IPS-NIHi11 (cell line): ENCODE data around the gene STK17B.
"Not testable (repeated sequence)": the region's sequence is repeated elsewhere in the genome, so short reads cannot be mapped to it uniquely, and the experiment has no call there.

Source experiments
- DNase-seq: peaks from one replicate; pipeline ENCODE4 v3.0.0; 2012; ENCODE audit warnings: mixed read lengths, low spot score

Gene STK17B

DNA sequence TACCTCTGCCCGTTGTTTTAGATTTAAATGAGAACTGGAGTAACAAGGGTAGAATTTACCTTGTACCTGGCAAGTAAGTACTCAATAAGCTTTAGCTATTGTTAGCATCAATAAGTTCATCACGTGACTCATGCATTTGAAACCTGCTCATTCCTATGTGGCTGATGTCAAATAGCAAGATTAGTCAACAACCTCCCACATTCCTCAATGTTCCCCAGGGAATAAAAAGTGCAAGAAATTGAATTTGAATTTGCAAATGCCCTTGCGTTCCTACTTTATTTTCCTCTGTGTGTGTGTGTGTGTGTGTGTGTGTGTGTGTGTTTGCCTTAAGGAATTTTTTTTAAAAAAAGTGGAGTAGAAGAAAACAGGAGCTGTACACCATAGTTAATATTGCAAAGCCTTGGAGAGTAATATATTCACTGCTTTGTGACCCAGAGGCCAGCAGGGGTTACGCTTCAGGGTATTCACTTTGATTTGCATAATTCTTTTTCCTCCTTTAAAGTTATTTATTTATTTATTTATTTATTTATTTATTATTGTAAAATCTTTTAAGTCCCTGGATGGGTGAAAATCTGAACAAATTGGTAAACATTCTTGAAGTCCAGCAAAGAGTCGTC lies 58.9 kb downstream of the STK17B start:
- DNase-seq: no peak

DNA sequence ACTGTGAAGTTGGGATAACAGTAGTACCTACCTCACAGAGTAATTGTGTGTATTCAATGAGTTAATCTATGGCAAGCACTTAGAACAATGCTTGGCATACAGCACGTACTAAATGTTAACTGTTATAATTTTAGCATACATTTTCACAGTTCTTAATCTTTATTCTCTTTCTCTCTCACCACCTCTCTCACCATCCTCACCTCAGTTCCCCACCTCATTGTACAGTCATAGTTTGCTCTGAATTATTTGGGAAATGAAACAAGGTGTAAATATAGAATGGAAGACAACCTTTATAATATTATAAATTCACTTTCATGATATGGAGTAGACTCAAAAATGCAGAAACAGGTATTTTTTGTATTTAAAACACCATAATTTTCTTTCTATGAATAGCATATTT lies 62.8 kb downstream of the STK17B start:
- no peak for DNase-seq

DNA sequence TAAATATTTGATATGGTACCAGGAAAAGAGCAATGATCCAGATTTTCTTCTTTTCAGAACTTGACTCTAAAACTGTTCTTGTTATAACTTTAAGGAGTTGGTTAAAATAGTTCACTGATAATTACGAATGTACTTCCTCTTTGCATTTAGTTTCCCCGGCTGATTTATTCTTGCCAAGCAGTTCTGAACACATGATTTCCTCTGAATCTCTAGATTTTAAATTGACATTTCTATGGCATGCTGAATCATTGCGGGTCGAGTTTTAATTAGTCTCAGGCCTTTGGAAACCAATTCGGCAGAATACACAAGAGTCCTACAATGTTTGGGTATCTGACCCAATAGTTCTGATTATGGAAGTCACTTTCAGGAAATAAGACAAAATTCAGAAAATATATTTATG lies 65.4 kb downstream of the STK17B start:
- DNase-seq: no peak

DNA sequence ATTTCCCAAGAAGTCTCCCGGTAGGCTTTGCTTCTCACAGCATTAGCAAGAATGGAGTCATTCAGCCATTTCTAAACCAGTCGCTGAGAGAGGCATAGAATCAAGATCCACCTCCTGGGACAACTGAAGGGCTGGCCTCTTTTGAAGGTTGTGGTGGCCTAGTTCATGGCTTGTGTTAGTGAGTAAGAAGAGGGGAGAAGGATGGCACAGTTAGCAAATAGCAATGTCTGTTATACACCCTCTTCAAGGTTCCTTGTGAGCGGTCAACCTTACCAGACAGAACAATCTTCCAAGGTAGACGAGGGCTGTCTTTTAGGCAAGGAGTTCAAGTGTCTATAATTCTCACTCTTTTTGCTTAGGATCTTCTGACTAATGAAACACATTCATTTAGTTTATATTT lies 67.3 kb downstream of the STK17B start:
- DNase-seq: no peak

DNA sequence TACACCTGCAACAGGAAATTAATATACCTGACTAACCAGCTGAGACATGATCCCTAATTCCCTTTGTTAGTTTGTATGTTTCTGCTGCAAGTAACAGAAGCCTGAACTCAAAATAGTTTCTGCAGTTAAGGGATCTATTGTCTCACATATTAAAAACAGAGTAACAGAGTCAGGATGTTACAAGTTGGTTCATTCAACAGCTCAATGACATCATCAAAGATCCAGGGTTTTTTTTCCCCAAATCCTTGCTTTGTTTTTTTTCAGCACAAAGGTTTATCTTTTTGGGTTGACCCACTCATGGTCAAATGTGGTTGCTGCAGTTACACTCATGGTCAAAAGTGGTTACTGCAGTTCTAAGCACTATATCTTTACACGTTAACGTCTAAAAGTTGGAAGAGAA lies 67.8 kb downstream of the STK17B start:
- no peak for DNase-seq

DNA sequence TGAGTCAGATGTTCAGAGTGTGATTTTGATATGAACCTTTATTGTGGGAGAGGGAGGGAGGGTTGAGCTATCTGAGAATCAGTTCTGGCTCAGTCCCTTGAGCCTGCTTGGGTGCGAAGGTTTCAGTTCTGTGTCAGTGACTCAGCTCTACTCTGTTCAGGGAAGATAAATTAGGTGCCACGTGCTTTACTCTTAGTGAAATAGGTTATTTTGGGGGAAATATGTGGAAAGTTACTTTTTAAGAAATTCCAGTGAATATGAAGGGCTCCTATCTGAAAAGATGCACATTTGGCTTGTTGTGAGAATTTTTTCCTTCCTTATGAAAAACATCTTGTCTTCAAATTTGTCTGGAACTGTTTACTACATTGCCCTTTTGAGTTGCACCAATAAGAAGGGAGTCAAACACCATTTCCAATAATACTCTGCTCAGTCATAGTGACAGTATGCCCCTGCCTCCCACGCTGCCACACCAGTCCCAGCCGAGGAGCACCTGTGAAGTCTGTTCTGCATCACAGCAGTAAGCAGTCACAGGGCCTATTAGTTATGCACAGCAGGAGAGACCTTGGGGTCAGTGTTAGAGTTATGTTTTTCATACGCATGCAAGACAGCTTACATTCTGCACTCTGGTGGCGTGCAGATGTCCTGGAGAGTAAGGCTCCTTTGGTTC lies 69.9 kb downstream of the STK17B start:
- DNase-seq: no peak

DNA sequence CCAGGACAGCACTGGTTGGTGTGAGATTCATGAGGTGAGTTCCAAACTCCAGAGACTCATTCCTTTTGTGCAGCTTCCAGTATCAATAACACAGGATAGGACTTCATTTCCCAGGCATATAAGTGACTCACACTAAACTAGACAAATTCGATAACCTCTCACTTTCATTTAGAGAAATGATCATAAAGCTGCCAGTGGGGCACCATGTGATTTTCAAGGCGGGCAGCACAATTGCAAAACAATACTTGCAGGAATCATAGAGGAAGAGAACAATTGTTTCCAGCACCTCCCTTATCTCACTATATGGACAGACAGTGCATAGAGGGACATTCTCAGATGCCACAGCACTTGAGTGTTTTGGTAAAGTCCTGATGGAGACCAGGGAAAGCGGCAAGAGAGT lies 71.5 kb downstream of the STK17B start:
- DNase-seq: no peak

DNA sequence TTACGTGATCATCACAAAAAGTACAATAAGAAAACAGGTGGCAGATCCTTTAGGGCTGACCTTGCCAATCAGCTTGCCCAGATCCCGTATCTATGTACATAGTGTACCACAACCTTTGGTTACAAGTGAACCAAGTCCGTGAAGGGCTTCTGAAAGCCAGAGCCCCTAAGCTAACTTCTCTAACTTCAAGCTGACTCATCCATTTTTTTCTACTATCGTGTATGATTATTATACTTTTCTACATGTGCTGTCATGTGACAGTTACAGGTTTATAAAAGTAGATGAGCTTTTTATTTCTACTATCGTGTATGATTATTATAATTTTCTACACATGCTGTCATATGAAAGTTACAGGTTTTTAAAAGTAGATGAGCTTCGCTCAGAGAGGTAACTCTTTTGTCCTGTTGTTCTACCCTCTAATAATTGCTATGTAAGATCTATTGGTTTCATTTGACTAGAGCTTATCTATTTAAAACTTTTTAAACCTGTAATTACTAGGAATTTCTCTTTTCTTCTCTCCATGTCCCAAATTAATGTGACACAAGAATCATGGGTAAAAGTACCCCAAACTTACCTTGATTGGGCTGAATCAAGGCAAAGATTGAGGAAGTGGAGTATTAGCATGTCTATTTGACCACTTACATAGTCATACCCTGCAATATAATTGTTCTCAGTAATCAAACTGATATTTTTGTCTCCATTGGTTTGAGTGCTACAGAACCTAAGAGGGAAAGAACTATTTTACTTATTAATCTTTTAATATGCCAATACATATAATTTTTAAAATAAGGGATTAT lies 73.3 kb downstream of the STK17B start:
- no peak for DNase-seq

DNA sequence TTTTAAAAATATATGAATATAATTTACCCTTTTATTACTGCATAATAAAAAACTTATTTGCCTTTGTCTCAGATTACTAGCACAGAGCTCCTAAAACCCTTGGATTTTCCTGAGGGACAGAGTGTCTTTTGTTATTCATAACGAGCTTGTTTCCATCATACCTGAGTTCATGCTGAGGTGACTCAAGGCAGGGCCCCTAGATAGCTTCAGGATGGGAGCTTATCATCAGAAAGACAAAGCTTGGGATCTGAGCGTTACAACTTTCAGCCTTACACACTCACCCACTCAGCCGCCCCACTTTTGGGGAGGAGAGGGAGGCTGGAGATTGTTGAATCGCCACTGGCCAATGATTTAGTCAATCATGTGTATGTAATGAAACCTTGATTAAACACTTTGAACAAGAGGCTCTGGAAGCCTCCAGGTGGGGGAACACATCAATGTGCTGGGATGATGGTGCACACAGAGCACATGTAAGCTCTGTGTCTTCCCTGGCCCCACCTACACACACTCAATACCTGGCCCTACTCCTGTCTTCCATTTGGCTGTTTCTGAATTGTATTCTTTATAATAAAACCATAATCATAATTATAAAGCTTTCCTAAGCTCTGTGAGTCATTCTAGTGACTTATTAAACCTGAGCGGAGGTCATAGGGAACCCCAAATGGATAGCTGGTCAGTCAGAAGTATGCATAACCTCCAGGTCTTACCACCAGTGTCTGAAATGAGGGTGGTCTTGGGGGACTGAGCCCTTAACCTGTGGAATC lies 74.2 kb downstream of the STK17B start:
- peak; percentile 41 for DNase-seq

DNA sequence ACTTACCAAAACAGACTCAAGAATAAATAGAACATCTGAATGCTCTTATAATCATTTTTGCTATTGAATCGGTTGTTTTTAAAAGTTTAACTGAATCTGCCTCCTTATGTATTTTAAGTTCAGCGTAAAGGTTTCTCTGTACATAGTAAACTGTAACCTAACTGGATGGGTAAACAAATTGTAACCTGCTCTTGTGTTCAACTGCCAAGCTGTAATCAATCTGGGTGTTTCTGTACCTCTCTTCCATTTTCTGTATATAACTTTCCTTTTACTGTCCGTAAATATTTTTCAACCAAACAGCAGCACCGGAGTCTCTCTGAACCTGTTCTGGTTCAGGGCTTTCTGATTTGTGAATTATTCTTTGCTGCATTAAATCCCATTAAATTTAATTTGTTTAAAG lies 75.1 kb downstream of the STK17B start:
- DNase-seq: no peak

DNA sequence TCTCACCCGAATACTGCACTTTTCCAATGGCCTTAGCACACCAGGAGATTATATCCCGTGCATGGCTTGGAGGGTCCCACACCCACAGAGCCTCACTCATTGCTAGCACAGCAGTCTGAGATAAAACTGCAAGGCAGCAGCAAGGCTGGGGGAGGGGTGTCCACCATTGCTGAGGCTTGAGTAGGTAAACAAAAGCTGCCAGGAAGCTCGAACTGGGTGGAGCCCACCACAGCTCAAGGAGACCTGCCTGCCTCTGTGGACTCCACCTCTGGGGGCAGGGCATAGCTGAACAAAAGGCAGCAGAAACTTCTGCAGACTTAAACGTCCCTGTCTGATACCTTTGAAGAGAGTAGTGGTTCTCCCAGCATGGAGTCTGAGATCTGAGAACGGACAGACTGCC lies 81.9 kb downstream of the STK17B start:
- not testable (repeated sequence) for DNase-seq

DNA sequence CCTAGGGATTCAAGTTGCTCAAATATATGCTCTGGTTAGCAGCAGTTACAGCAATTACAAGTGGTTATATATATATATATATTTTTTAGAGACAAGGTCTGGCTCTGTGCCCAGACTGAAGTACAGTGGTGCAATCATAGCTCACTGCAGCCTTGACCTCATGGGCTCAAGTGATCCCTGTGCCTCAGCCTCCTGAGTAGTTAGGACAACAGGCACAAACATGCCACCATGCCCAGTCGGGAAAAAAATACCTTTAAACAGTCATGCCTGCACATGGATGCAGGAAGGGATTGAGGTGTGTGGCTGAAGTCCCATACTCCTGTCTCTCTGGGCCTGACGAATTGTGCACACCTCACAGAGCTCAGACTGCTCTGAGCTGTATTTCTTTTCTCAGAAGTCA lies 83.2 kb downstream of the STK17B start:
- DNase-seq: no peak

DNA sequence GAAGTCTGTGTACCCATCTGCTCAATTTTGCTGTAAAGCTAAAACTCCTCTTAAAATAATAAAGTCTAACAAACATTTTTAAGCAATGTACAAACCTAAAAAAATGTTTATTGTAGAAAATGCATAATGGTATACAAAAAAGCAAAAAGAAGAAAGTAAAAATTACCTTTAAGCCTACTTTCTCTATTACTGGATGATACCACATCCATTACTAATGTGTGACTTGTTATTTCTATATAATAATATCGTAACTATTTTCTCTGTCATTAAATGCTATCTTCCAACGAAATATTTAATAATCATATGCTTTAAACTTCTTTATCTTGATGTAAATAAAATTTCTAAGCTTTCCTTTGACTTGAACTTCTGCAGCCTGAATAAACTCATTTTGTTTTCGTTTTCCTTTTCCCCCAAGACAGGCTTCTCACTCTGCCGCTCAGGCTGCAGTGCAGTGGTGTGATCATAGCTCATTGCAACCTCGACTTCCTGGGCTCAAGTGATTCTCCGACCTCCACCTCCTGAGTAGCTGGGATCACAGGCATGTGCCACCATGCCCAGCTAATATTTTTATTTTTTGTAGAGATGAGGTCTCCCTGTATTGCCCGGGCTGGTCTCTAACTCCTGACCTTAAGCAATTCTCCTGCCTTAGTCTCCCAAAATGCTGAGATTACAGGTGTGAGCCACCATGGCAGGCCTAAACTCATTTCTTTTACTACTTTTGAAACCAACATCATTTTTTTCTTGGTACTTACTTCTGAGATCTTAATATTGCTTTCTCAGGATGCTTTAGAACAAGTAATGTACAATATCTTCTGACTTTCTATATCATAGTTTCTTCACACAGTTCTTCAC lies 84.6 kb downstream of the STK17B start:
- DNase-seq: no peak

DNA sequence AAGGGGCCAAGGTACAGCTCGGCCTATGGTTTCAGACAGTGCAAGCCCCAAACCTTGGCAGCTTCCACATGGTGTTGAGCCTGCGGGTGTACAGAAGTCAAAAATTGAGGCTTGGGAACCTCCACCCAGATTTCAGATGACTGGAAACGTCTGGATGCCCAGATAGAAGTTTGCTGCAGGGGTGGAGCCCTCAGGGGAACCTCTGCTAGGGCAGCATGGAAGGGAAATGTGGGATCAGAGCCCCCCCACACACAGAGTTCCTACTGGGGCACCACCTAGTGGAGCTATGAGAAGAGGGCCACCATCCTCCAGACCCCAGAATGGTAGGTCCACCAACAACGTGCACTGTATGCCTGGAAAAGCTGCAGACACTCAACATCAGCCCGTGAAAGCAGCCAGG lies 87.8 kb downstream of the STK17B start:
- no peak for DNase-seq
